ENCODE measurements around the gene CAMK2A. TPM values are rescaled to one million over a fixed set of nuclear protein-coding genes. Genes with fewer than 3 reads are reported as not detected.
A peak's percentile ranks its signal among the peaks of the same experiment; 100 is the strongest.

Gene CAMK2A
- total RNA-seq, 1 experiment from 2014 or later = 0.33 TPM

DNA sequence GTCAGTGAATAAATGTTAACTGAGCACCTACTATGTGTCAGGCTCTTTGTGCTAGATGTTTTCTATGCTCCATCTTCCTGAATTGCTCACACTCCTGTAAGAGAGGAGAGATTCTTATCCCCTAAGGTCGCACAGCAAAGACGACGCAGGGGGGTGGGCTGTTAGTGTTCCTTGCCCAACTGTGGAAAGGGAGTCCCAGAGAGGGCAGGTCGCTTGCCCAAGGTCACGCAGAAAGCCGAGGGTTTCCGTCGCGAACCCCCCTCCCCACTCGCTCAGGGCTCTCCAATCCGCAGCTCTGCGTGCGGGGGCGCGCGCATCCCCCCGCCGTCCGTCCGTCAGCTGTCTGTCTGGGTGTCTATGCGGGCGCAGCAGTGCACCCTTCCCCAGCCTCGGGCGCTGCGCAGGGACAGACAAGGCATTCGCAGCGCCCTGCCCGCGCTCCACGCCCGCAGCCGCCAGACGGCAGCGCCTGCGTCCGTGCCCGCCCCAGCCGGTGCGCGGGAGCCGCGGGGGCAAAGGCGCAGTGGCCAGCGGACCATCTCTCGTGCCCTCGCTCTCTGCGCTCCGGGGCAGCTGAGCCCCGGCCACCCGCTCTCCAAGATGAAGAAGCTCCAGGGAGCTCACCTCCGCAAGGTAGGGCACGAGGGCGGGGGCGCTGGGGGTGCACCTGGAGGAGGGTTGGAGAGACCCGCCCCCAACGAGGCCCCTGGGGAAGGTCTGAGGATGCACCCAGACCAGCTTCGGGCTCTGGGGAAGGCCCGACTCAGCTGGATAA lies 99.7 kb downstream of the CAMK2A start, which contains the start of gene SLC6A7:
TSS of gene SLC6A7 (plus strand) at position 335 of the 775 bp plus-strand sequence. CDS start at position 601, 266 bp downstream.
- Mint-ChIP-seq H3K27ac (peak within 1 kb of the TSS in 1 of 3 experiments; percentile 31; a peak in 1 of 7 replicates), H3K36me3 (ENCODE audit: insufficient read depth in 1 of 3, low read depth in 3 of 3) (no peaks in the 10 kb centered on the region), H3K4me1 (peaks cover 24 to 34% of the 10 kb centered on the region in 2 experiments), H3K27me3 (ENCODE audit: low read depth) (peaks cover 99% of the 10 kb centered on the region), H3K4me3 (peak within 1 kb of the TSS; percentile 35 to 61; a peak in 4 of 5 replicates), H3K9me3 (no peaks in the 10 kb centered on the region)
- no peak within 1 kb of the TSS for H3K18ac ChIP-seq (ENCODE audit: insufficient read length, low read depth, low read length)
- WGBS (ENCODE audit: extremely low coverage, insufficient read length, low lambda C conversion rate) = no CpG with 5 or more reads among the region's 58 CpGs
- no peak within 1 kb of the TSS for H3K23ac ChIP-seq (ENCODE audit: insufficient read length, low read depth, low read length)
- H3T11ph ChIP-seq (ENCODE audit: low read length) = no peak within 1 kb of the TSS
- H2AK5ac ChIP-seq (ENCODE audit: insufficient read length, low read length) = no peak within 1 kb of the TSS
- no peak within 1 kb of the TSS for H2BK20ac ChIP-seq (ENCODE audit: low read depth, low read length, poor library complexity, severe bottlenecking)
- no peak within 1 kb of the TSS for H2BK15ac ChIP-seq (ENCODE audit: low read depth, low read length)
- no peak within 1 kb of the TSS for H3K56ac ChIP-seq (ENCODE audit: insufficient read length, low read depth, low read length)
- peaks cover 39% of the 10 kb centered on the region for H3K27me3 ChIP-seq (ENCODE audit: insufficient read depth, low read length)
- no peak within 1 kb of the TSS for H3K27ac ChIP-seq (ENCODE audit: insufficient read length, low read depth, low read length)
- H4K91ac ChIP-seq (ENCODE audit: insufficient read length, low read depth, low read length) = no peak within 1 kb of the TSS
- no peaks in the 10 kb centered on the region for H3K9me3 ChIP-seq (ENCODE audit: control insufficient read depth, low read depth, low read length)
- H3K4me2 ChIP-seq (ENCODE audit: insufficient read depth, insufficient read length, low read length) = peak within 1 kb of the TSS; percentile 54
- no peaks in the 10 kb centered on the region for H3K79me1 ChIP-seq (ENCODE audit: insufficient read depth, low read depth, low read length, poor library complexity, severe bottlenecking)
- H3K4ac ChIP-seq (ENCODE audit: low read depth, low read length) = no peak within 1 kb of the TSS
- no peak within 1 kb of the TSS for H3K9ac ChIP-seq (ENCODE audit: extremely low read depth, insufficient read length, low read length)
- no peak within 1 kb of the TSS for H2BK120ac ChIP-seq (ENCODE audit: low read depth, low read length, poor library complexity, severe bottlenecking)
- no peak for DNase-seq
- H2BK5ac ChIP-seq (ENCODE audit: insufficient read length, low read length) = no peak within 1 kb of the TSS
- no peak within 1 kb of the TSS for H4K8ac ChIP-seq (replicated peaks; ENCODE audit: insufficient read length, low read depth, low read length)
- H2BK12ac ChIP-seq (ENCODE audit: insufficient read length, low read depth, low read length) = no peak within 1 kb of the TSS
- TF ChIP-seq, protein P1, sequence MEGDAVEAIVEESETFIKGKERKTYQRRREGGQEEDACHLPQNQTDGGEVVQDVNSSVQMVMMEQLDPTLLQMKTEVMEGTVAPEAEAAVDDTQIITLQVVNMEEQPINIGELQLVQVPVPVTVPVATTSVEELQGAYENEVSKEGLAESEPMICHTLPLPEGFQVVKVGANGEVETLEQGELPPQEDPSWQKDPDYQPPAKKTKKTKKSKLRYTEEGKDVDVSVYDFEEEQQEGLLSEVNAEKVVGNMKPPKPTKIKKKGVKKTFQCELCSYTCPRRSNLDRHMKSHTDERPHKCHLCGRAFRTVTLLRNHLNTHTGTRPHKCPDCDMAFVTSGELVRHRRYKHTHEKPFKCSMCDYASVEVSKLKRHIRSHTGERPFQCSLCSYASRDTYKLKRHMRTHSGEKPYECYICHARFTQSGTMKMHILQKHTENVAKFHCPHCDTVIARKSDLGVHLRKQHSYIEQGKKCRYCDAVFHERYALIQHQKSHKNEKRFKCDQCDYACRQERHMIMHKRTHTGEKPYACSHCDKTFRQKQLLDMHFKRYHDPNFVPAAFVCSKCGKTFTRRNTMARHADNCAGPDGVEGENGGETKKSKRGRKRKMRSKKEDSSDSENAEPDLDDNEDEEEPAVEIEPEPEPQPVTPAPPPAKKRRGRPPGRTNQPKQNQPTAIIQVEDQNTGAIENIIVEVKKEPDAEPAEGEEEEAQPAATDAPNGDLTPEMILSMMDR (conservative IDR thresholded peaks at IDR 0.05) = no peak
- no peaks in the 10 kb centered on the region for H4K20me1 ChIP-seq (ENCODE audit: control insufficient read depth, insufficient read depth, insufficient read length)
- H2AFZ ChIP-seq (ENCODE audit: low read length) = no peak within 1 kb of the TSS
- H3K4me1 ChIP-seq (ENCODE audit: insufficient read depth, low read length) = peaks cover 5% of the 10 kb centered on the region; the same call in 1 of the 2 replicates
- H4K5ac ChIP-seq (ENCODE audit: insufficient read length, low read depth, low read length) = no peak within 1 kb of the TSS
- no peaks in the 10 kb centered on the region for H3K79me2 ChIP-seq (ENCODE audit: insufficient read depth, low read length)
- peak within 1 kb of the TSS; percentile 26; the same call in 1 of the 2 replicates for H3K14ac ChIP-seq (ENCODE audit: insufficient read depth, low read length)
- H3K23me2 ChIP-seq (ENCODE audit: insufficient read length, low read depth, low read length, poor library complexity, severe bottlenecking) = peaks cover 9% of the 10 kb centered on the region

Measured in H9 (cell line).